Measurements from ENCODE around the gene MC3R.

MC3R gene

DNA sequence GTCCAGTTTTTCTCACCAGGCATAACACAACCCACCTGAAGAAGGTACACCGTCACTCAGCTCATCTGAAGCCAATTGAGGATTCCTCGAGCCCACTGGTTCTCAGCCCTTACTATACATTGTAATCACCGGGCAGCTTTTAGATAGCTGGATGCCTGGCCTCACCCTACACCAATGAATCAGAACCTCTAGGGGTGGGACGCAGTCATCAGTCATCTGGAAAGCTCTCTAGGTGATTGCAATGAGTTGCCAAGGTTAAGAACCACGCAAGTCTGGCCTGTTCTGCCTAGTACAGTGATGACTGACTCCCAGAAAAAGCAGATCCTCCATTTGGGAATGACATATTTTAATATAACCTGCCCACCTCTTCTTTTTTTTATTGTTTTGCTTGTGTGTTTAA is 41.1 kb downstream of the MC3R start:
- no peaks in the 10 kb centered on the region for H3K9me3 Mint-ChIP-seq
- H3K4me1 Mint-ChIP-seq: no peaks in the 10 kb centered on the region
- no peak overlapping the region for H3K27ac Mint-ChIP-seq

DNA sequence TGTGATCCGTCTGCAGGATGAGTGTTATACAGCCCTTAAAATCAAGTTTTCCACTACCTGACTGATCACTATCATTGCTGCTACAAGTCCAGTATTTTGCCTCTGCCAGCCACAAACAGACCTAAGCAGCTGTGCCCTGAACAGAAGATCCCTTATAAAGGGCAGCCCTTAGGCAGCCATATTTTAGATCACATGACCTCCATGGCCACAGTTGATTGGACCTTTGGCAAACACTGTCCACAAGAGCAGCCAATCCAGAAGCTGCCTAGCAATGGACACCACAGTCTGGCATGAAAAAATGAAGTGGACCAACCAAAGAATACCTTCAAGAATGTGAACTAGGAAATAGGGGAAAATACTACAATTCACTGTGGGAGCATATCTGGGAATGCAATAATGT is 50.8 kb downstream of the MC3R start:
- no peak for ATAC-seq
- H3K27me3 Mint-ChIP-seq: no peaks in the 10 kb centered on the region
- H3K36me3 Mint-ChIP-seq: no peaks in the 10 kb centered on the region
- H3K27ac Mint-ChIP-seq: no peak overlapping the region
- no peaks in the 10 kb centered on the region for H3K9me3 Mint-ChIP-seq
- no peak overlapping the region for H3K4me3 Mint-ChIP-seq
- H3K4me1 Mint-ChIP-seq: no peaks in the 10 kb centered on the region

More for the DNA sequence above, 41.1 kb downstream of the MC3R start:
- ATAC-seq: no peak
- Mint-ChIP-seq H3K36me3 (no peaks in the 10 kb centered on the region), H3K27me3 (no peaks in the 10 kb centered on the region), H3K4me3 (no peak overlapping the region)

Data from stimulated activated memory B cell treated with anti-CD40 and anti-IgM and Interleukin-4, amounts not matched to agents 10 μg/mL and 1 μg/mL and 100 μg/mL, for 72 hours (primary cell).